ENCODE data around the gene CTTNBP2.

GRCh38 chr7:117767951-117768350, 105.3 kb downstream of the CTTNBP2 start:
- TF ChIP-seq CTCF (conservative IDR thresholded peaks at IDR 0.05; ENCODE audit: low read depth, low read length), result no peak
- TF ChIP-seq BHLHE40 (IDR thresholded peaks at IDR 0.05; ENCODE audit: low read depth, low read length), result no peak
- no peak for TF ChIP-seq POLR2A (IDR thresholded peaks at IDR 0.05; ENCODE audit: low read depth, low read length)
- no peak for TF ChIP-seq SMC3 (IDR thresholded peaks at IDR 0.05; ENCODE audit: low read depth, low read length)
- no peak for TF ChIP-seq RFX5 (IDR thresholded peaks at IDR 0.05; ENCODE audit: low read depth, low read length)
- TF ChIP-seq MAFK (IDR thresholded peaks at IDR 0.05; ENCODE audit: low read depth, low read length), result no peak
- no peak for TF ChIP-seq RAD21 (IDR thresholded peaks at IDR 0.05; ENCODE audit: low read length)
- TF ChIP-seq FOS (IDR thresholded peaks at IDR 0.05; ENCODE audit: low read depth, low read length), result no peak
